Measurements from ENCODE around the gene CACNA1D.

DNA sequence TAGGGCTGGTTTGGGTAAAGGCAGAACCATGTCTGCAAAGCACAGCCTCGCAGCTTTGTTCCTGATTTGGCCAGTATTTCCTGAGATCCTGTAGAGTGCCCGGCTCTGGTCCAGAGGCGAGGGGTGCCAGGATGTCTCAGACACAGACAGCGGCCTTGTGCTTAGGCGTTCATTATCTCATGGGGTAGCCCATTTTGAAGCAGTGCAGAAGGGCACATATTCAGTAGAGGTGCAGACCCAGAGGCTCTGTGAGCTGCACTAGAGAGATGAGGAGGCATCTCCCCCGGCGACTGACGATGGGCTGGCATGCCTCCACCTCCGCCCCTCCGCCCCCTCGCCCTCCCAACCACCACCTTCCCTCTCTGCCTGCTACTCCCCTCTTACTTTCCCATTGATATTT is 181.5 kb downstream of the CACNA1D start:
- TF ChIP-seq CTCF (conservative IDR thresholded peaks at IDR 0.05; ENCODE audit: low read depth, low read length), result no peak
- no peak for TF ChIP-seq EZH2 (IDR thresholded peaks at IDR 0.05; ENCODE audit: borderline replicate concordance, low read depth, low read length, poor library complexity, severe bottlenecking)

Data from A673 (cell line).